ENCODE results near the gene PKDREJ. TPM values are rescaled to one million over a fixed set of nuclear protein-coding genes. Genes with fewer than 3 reads are reported as not detected.

Gene PKDREJ
- total RNA-seq, 1 experiment from 2014 or later: not detected

- H3K9me2 ChIP-seq (ENCODE audit: insufficient read depth): no peaks in the 10 kb centered on the region
- no peaks in the 10 kb centered on the region for H4K20me1 ChIP-seq (ENCODE audit: insufficient read depth)
- H3K36me3 ChIP-seq (ENCODE audit: low read depth): peaks cover 12% of the 10 kb centered on the region; the same call in 1 of the 2 replicates
- intact Hi-C loops (cut with micrococcal nuclease; ENCODE audit: unreplicated experiment): no loop called here
- H3K79me2 ChIP-seq (ENCODE audit: low read depth): no peaks in the 10 kb centered on the region
- no peak overlapping the region for H3K4me3 ChIP-seq
- no peak overlapping the region for H2AFZ ChIP-seq
- no peaks in the 10 kb centered on the region for H3K27me3 ChIP-seq (ENCODE audit: insufficient read depth, low read depth)
- no peak for DNase-seq
- no peaks in the 10 kb centered on the region for H3F3A ChIP-seq (ENCODE audit: insufficient read depth, low read depth)
- no peak overlapping the region for H3K4me2 ChIP-seq
- no peaks in the 10 kb centered on the region for H3K4me1 ChIP-seq (replicated peaks; ENCODE audit: insufficient read depth)
- TF ChIP-seq CTCF (conservative IDR thresholded peaks at IDR 0.05): no peak
- no peak for TF ChIP-seq EZH2 (IDR thresholded peaks at IDR 0.05; ENCODE audit: low read depth)
- BruUV-seq (replicated peaks): no TSS peak
- CTCF ChIA-PET: no interaction called here
- POLR2A ChIA-PET (ENCODE audit: unreplicated experiment): interaction anchor here (0.6 kb wide), 2 partner anchors 101 to 267 kb away, joined by 4 to 6 read pairs; no protein-coding TSS in a partner anchor
- no peak overlapping the region for H3K27ac ChIP-seq
- no peaks in the 10 kb centered on the region for H3K9me3 ChIP-seq (ENCODE audit: insufficient read depth, low read depth)
Observed at GRCh38 chr22:46280063-46280817, 17.1 kb upstream of the PKDREJ start.

- no peak overlapping the region for H3K4me2 ChIP-seq
- no peaks in the 10 kb centered on the region for H3K9me2 ChIP-seq (ENCODE audit: insufficient read depth)
- H3K4me3 ChIP-seq: no peak overlapping the region
- H4K20me1 ChIP-seq (ENCODE audit: insufficient read depth): no peaks in the 10 kb centered on the region
- H3K9me3 ChIP-seq (ENCODE audit: insufficient read depth, low read depth): no peaks in the 10 kb centered on the region
- no peak overlapping the region for H2AFZ ChIP-seq
- ChIA-PET POLR2A (ENCODE audit: unreplicated experiment) (no interaction called here), CTCF (no interaction called here)
- intact Hi-C loops (cut with micrococcal nuclease; ENCODE audit: unreplicated experiment): no loop called here
- no peaks in the 10 kb centered on the region for H3K4me1 ChIP-seq (replicated peaks; ENCODE audit: insufficient read depth)
- no peaks in the 10 kb centered on the region for H3K27me3 ChIP-seq (ENCODE audit: insufficient read depth, low read depth)
- H3F3A ChIP-seq (ENCODE audit: insufficient read depth, low read depth): no peaks in the 10 kb centered on the region
- BruUV-seq (replicated peaks): no TSS peak
- H3K27ac ChIP-seq: no peak overlapping the region
- TF ChIP-seq CTCF (conservative IDR thresholded peaks at IDR 0.05): no peak
- TF ChIP-seq EZH2 (IDR thresholded peaks at IDR 0.05; ENCODE audit: low read depth): no peak
- peaks cover 9% of the 10 kb centered on the region; the same call in 1 of the 2 replicates for H3K36me3 ChIP-seq (ENCODE audit: low read depth)
- no peaks in the 10 kb centered on the region for H3K79me2 ChIP-seq (ENCODE audit: low read depth)
- DNase-seq: no peak
Observed at GRCh38 chr22:46278656-46279645, 15.8 kb upstream of the PKDREJ start.

- H3K27ac ChIP-seq: no peak overlapping the region
- H3K36me3 ChIP-seq (ENCODE audit: low read depth): peaks cover 8% of the 10 kb centered on the region; the same call in 1 of the 2 replicates
- no peaks in the 10 kb centered on the region for H3F3A ChIP-seq (ENCODE audit: insufficient read depth, low read depth)
- intact Hi-C loops (cut with micrococcal nuclease; ENCODE audit: unreplicated experiment): no loop called here
- no peak overlapping the region for H3K4me3 ChIP-seq
- CTCF ChIA-PET: no interaction called here
- H3K79me2 ChIP-seq (ENCODE audit: low read depth): no peaks in the 10 kb centered on the region
- H2AFZ ChIP-seq: no peak overlapping the region
- no peak overlapping the region for H3K4me2 ChIP-seq
- no peaks in the 10 kb centered on the region for H3K27me3 ChIP-seq (ENCODE audit: insufficient read depth, low read depth)
- POLR2A ChIA-PET (ENCODE audit: unreplicated experiment): interaction anchor here (0.7 kb wide), 1 partner anchor 82 kb away, joined by 3 read pairs; no protein-coding TSS in a partner anchor
- H4K20me1 ChIP-seq (ENCODE audit: insufficient read depth): no peaks in the 10 kb centered on the region
- no peaks in the 10 kb centered on the region for H3K9me3 ChIP-seq (ENCODE audit: insufficient read depth, low read depth)
- no peak for DNase-seq
- BruUV-seq (replicated peaks): no TSS peak
- no peaks in the 10 kb centered on the region for H3K9me2 ChIP-seq (ENCODE audit: insufficient read depth)
- TF ChIP-seq EZH2 (IDR thresholded peaks at IDR 0.05; ENCODE audit: low read depth) (no peak), CTCF (conservative IDR thresholded peaks at IDR 0.05) (no peak)
- no peaks in the 10 kb centered on the region for H3K4me1 ChIP-seq (replicated peaks; ENCODE audit: insufficient read depth)
Observed at GRCh38 chr22:46276563-46276962, 13.4 kb upstream of the PKDREJ start.
